ENCODE data around the gene ELOVL3. TPM values are rescaled to one million over a fixed set of nuclear protein-coding genes. Genes with fewer than 3 reads are reported as not detected.

The ELOVL3 gene
- total RNA-seq, 1 experiment from 2014 or later: 0.61 TPM

DNA sequence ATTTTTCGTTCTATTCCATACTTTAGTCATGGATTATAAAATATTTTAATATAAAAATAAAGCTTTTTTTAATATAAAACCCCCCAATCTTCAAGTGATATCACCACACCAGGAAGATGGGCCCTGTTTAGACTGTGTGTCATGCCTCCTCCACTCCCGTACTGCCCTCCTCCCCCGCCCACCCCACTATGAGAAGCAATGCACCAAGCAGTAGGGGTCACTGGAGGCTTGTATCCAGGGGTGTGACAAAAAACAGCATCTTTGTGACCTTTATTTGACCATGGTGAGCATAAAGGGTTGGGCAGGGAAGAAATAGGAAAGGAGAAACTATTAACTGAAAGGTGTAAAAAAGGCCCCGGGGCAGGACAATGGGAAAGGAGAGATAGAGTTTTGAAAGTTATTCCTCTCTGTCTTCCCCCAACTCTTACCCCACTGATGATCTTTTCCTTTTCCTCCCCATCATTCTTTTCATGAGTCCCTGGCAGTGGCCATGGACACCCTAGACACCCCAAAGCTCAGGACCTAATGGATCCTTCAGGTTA is 11.7 kb downstream of the ELOVL3 start:
- Histone ChIP-seq H3K9me3 (ENCODE audit: insufficient read depth, low read depth) (no peaks in the 10 kb centered on the region), H2AFZ (no peak overlapping the region), H3K27ac (no peak overlapping the region), H3K4me2 (no peak overlapping the region), H3K36me3 (ENCODE audit: low read depth) (no peaks in the 10 kb centered on the region), H3F3A (ENCODE audit: insufficient read depth, low read depth) (no peaks in the 10 kb centered on the region; the same call in 1 of the 2 replicates), H3K4me3 (no peak overlapping the region), H3K4me1 (replicated peaks; ENCODE audit: insufficient read depth) (0 out of 2 replicates have a peak, but pooled peaks cover 7% of the 10 kb centered on the region), H4K20me1 (ENCODE audit: insufficient read depth) (no peaks in the 10 kb centered on the region), H3K79me2 (ENCODE audit: low read depth) (no peaks in the 10 kb centered on the region), H3K9me2 (ENCODE audit: insufficient read depth) (no peaks in the 10 kb centered on the region), H3K27me3 (ENCODE audit: insufficient read depth, low read depth) (no peaks in the 10 kb centered on the region)
- DNase-seq: no peak
- ChIA-PET POLR2A (ENCODE audit: unreplicated experiment) (no interaction called here), CTCF (no interaction called here)
- TF ChIP-seq, protein P1, sequence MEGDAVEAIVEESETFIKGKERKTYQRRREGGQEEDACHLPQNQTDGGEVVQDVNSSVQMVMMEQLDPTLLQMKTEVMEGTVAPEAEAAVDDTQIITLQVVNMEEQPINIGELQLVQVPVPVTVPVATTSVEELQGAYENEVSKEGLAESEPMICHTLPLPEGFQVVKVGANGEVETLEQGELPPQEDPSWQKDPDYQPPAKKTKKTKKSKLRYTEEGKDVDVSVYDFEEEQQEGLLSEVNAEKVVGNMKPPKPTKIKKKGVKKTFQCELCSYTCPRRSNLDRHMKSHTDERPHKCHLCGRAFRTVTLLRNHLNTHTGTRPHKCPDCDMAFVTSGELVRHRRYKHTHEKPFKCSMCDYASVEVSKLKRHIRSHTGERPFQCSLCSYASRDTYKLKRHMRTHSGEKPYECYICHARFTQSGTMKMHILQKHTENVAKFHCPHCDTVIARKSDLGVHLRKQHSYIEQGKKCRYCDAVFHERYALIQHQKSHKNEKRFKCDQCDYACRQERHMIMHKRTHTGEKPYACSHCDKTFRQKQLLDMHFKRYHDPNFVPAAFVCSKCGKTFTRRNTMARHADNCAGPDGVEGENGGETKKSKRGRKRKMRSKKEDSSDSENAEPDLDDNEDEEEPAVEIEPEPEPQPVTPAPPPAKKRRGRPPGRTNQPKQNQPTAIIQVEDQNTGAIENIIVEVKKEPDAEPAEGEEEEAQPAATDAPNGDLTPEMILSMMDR (conservative IDR thresholded peaks at IDR 0.05): no peak
- TF ChIP-seq EZH2 (IDR thresholded peaks at IDR 0.05; ENCODE audit: low read depth): no peak
- intact Hi-C loops (cut with micrococcal nuclease; ENCODE audit: unreplicated experiment): no loop called here
- no TSS peak for BruUV-seq (replicated peaks)

DNA sequence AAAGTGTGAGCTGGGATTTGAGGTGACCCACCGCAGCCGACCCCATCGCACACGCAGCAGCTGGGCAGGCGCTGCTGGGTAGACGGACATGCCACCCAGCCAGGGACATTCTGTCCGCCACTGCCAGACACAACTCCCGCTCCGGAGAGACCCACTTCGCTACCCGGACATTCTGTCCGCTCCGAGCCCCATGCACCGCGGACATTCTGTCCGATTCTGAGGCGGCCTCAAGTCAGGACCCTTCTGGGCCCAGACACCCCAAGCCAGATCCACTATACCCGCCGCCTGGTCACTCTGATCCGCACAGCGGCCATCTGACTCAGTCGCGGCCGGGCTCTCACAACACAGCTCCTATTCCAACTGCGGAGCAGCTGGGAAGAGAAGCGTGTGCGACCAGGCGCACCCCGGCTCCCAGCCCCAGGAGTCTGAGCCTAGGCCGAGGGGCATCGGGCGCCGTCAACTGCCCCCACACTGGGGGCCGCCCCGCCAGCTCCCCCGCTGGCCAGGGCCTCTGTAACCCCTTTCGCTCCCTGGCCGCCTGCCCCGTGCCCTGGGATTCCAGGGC is 14.4 kb downstream of the ELOVL3 start:
- no peak overlapping the region for H3K27ac ChIP-seq
- H3K4me2 ChIP-seq: no peak overlapping the region
- no peak overlapping the region for H3K4me3 ChIP-seq
- POLR2A ChIA-PET (ENCODE audit: unreplicated experiment): no interaction called here
- BruUV-seq (replicated peaks): no TSS peak
- intact Hi-C loops (cut with micrococcal nuclease; ENCODE audit: unreplicated experiment): no loop called here
- peaks cover 9% of the 10 kb centered on the region; the same call in 1 of the 2 replicates for H3K4me1 ChIP-seq (replicated peaks; ENCODE audit: insufficient read depth)
- TF ChIP-seq, protein P1 (conservative IDR thresholded peaks at IDR 0.05): no peak
- TF ChIP-seq EZH2 (IDR thresholded peaks at IDR 0.05; ENCODE audit: low read depth): no peak
- CTCF ChIA-PET: no interaction called here
- no peak overlapping the region for H2AFZ ChIP-seq
- no peak for DNase-seq
- no peaks in the 10 kb centered on the region for H3K9me3 ChIP-seq (ENCODE audit: insufficient read depth, low read depth)
- no peaks in the 10 kb centered on the region for H3K9me2 ChIP-seq (ENCODE audit: insufficient read depth)
- no peaks in the 10 kb centered on the region for H4K20me1 ChIP-seq (ENCODE audit: insufficient read depth)
- no peaks in the 10 kb centered on the region for H3F3A ChIP-seq (ENCODE audit: insufficient read depth, low read depth)
- no peaks in the 10 kb centered on the region for H3K36me3 ChIP-seq (ENCODE audit: low read depth)
- no peaks in the 10 kb centered on the region for H3K27me3 ChIP-seq (ENCODE audit: insufficient read depth, low read depth)
- peaks cover under 1% of the 10 kb centered on the region; the same call in 1 of the 2 replicates for H3K79me2 ChIP-seq (ENCODE audit: low read depth)

DNA sequence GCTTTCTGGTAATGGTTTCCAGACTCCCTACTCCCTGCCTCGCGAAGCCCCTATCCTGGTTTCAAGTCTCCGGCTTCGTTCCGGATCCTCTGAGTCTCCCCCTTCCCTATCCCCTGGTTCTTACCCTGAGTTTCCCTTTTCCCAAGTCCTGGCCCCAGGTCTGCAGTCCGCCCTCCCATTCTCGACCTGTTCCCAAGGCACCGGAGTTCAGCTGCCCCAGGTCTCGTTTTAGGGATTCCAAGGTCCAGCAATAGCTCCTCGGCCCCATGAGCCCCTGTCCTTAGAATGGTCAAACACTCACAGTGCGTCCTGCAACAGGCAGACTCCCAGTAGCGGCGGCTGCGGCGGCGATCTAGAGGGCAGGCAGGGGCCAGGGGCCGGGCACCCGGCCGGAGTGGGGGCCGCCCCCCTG is 14.9 kb downstream of the ELOVL3 start:
- no peaks in the 10 kb centered on the region for H3K9me3 ChIP-seq (ENCODE audit: insufficient read depth, low read depth)
- H3F3A ChIP-seq (ENCODE audit: insufficient read depth, low read depth): no peaks in the 10 kb centered on the region
- peaks cover 5% of the 10 kb centered on the region for H3K79me2 ChIP-seq (ENCODE audit: low read depth)
- H3K4me1 ChIP-seq (replicated peaks; ENCODE audit: insufficient read depth): peaks cover 5% of the 10 kb centered on the region
- intact Hi-C loops (cut with micrococcal nuclease; ENCODE audit: unreplicated experiment): no loop called here
- no peak for DNase-seq
- no peaks in the 10 kb centered on the region for H3K9me2 ChIP-seq (ENCODE audit: insufficient read depth)
- H4K20me1 ChIP-seq (ENCODE audit: insufficient read depth): no peaks in the 10 kb centered on the region
- H2AFZ ChIP-seq: no peak overlapping the region
- H3K27me3 ChIP-seq (ENCODE audit: insufficient read depth, low read depth): no peaks in the 10 kb centered on the region
- H3K4me2 ChIP-seq: peak overlapping the region; percentile 46; the same call in 1 of the 2 replicates
- ChIA-PET CTCF (no interaction called here), POLR2A (ENCODE audit: unreplicated experiment) (interaction anchor here (0.6 kb wide), 2 partner anchors 87 to 770 kb away, joined by 4 to 5 read pairs; no protein-coding TSS in a partner anchor)
- H3K36me3 ChIP-seq (ENCODE audit: low read depth): no peaks in the 10 kb centered on the region
- no TSS peak for BruUV-seq (replicated peaks)
- H3K4me3 ChIP-seq: peak overlapping the region; percentile 36; the same call in 1 of the 2 replicates
- no peak overlapping the region for H3K27ac ChIP-seq
- TF ChIP-seq, protein P1 (conservative IDR thresholded peaks at IDR 0.05): no peak
- TF ChIP-seq EZH2 (IDR thresholded peaks at IDR 0.05; ENCODE audit: low read depth): no peak

All from PC-9 (cell line).